HG02884 (cell line): ENCODE results near the gene RGSL1.
"Not testable (repeated sequence)": the region's sequence is repeated elsewhere in the genome, so short reads cannot be mapped to it uniquely, and the experiment has no call there.

Experiments
- ATAC-seq: cut with Tn5 transposase; IDR thresholded peaks from one replicate; pipeline ENCODE4 v1.9.1; 2021; ENCODE audit warnings: mild to moderate bottlenecking, moderate library complexity; ENCODE audit not compliant: unreplicated experiment

The RGSL1 gene

DNA sequence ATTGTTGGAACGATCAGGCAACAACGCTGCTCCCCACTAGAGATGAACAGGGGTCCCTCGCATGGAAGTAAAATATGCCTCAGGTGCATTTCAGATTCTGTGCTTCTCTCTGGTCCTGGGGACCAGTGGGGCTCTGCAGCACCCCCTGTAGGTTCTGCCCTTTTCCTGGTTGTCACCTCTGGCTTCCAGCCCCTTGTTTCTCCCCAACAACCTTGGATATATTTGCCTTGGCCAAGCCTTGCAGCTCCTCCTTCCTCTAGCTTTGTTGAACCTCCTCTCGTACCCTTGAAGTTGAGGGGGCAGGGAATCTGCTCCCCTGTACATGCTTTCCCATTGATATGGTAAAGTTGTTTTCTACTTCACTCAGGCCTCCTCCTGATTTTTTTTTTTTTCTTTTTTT lies 5.4 kb upstream of the RGSL1 start:
- ATAC-seq: no peak

DNA sequence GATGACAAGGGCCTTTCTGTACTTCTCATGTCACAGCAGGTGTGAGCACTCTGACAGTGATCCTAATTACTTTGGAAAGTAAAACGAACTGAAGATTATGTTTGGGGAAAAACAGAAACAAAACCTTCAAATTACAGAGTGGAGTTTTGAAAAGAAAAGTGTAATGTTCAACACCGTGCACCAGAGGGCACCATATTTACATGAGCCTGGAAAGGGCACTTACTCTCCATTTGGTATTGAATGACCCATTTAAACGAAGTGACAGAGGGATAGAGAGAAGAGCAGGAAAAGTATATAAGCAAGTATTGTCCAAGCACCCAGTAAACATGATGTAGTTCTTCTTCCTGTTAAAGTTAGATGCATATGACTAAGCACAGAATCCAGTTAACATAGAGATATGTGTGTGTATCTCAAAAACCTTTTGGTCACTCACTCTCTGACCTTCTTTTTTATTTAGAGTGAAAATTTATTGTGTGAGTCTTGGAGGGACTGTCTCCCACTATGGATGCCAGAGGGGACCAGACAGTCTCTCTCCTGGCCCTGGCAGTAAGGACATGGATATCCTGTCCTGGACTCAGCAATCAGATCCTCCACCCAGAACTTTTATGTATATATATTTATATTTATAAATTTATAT lies 3.8 kb upstream of the RGSL1 start:
- no peak for ATAC-seq

DNA sequence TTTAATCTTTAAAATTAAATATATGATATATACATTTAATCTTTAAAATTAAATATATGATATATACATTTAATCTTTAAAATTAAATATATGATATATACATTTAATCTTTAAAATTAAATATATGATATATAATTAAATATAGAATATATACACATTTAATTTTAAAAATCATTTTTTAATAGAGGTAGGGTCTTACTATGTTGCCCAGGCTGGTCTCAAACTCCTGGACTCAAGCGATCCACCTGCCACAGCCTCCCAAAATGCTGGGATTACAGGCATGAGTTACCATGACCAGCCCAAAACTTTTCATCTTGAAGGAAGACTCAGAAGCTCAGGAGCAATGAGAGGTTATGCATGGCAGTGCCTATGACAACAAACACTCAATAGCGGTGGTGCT lies 2.8 kb upstream of the RGSL1 start:
- not testable (repeated sequence) for ATAC-seq

DNA sequence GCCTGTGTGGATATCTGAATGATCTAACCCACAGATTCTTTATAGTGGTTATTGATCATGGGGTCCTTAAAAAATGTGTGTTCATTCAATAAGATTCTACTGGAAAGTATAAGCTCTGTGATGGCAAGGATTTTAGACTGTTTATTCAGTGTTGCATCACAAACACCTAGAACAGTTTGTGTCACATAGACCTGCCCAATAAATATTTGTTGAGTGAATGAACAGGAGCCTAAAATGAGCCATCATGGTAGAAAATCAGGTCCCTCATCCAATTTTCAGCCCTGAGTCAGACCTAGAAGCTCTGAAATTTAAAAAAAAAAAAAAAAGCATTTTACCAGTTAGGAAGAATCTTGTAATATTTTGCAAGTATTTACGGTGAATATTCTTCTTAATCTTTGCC lies 2.3 kb upstream of the RGSL1 start:
- no peak for ATAC-seq

DNA sequence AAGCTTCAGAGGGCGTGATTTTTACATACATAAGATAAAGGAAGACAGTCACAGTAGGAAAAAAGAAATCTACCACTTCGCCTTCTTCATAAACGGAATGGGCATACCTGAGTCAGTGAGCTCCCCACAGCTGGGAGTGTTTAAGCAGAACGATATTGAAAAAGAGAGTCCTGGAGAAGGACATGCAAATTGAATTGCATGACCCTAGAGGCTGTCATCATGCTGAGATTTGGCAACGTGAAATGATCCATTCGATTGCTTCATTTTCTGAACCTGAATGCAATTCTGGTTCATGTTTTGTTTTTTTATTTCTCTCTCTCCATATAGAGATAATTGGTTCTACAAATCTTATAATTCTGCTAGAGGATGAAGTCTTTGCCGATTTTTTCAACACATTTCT lies 3.7 kb downstream of the RGSL1 start:
- ATAC-seq: no peak

DNA sequence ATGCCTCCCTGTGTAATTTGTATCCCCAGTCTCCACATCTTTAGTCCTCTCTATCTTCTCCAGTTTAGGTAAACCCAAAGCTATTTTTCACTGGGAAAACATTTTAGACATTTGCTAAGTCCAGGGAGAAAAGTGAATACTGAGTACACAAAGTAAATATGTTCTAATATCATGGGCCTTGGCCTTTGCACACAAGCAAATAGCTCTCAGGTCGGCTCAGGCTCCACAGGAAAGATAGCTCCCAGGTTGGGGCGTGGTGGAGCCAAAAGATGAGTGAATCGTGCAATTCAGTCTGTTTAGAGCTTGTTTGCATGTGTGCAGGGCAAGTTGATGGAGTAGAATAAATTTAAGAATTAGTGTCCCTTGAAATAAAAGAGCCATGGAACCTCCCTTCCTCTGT lies 7.9 kb downstream of the RGSL1 start:
- ATAC-seq: no peak

DNA sequence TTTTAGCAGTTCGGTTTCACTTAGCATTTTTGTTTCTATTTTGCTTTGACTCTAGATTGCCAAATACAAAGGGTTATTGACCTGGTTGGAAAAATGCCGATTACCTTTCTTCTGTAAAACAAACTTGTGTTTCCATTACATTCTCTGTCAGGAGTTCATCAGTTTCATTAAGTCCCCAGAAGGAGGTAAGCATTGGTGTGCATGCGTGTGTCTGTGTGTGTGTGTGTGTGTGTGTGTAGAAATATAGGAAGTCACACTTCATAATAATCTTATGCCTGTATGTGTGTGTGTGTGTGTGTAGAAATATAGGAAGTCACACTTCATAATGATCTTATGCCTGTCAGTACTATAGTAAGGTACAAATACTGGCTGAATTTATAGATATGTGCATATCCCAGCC lies 10.0 kb downstream of the RGSL1 start:
- ATAC-seq: no peak

DNA sequence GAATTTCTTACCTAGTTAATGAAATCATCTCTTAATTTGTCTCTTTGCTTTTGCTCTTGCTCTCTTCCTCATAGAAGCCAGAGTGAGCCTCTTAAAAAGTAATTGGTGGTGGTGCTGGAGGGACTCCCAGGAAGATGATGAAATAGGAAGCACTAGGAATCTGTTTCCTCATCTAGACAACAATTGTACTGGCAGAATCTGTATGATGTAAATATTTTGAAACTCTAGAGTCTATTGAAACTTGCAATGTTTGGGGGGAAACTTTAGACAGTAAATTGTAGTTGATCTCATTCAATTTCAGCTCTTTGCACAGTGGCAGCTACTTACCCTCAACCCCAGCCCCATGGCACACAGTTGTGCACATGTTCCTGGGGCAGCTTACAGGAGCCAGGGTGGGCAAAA lies 10.6 kb downstream of the RGSL1 start:
- ATAC-seq: no peak

DNA sequence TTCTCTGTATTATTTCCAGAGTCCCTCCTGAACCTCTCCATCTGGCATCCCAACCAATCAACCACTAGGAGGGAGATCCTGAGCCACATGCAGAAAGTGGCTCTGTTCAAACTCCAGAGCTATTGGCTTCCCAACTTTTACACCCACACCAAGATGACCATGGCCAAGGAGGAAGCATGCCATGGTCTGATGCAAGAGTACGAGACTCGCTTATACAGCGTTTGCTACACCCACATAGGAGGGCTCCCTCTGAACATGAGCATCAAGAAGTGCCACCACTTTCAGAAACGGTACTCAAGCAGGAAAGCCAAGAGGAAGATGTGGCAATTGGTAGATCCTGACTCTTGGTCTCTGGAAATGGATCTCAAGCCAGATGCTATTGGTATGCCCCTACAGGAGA lies 23.6 kb downstream of the RGSL1 start:
- no peak for ATAC-seq

DNA sequence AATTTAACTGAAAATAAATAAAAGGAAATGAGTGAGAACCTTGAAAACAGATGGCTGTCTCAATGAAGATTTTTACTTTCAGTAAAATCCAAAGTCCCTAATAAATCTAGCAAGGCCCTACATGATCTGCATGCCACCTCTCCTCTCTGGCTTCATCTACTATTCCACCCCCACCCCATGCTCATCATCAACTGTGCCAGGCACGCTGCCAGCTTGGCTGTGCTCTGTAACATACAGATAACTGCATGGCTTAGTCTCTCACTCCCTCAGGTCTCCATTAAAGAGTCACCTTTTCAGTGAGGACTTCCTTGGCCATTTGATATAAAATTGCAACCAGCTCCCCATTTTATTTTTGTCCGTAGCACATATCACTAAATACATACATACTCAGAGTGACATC lies 26.7 kb downstream of the RGSL1 start:
- ATAC-seq: no peak

DNA sequence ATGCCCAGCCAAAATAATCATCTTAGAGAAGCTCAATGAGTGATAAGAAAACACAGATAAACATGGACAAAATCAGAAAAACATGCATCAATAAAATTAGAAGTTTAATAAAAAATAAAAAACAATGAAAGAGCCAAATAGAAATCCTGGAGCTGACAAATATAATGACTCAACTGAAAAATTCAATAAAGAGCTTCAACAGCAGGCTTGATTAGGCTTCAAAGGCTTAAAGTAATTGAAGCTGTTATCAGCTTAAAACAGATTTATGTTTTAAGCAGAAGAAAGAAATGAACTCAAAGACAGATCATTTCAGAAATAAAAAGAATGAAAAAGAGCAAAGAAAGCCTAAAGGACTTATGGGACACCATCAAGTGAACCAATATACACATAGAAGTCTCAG lies 28.3 kb downstream of the RGSL1 start:
- ATAC-seq: no peak

DNA sequence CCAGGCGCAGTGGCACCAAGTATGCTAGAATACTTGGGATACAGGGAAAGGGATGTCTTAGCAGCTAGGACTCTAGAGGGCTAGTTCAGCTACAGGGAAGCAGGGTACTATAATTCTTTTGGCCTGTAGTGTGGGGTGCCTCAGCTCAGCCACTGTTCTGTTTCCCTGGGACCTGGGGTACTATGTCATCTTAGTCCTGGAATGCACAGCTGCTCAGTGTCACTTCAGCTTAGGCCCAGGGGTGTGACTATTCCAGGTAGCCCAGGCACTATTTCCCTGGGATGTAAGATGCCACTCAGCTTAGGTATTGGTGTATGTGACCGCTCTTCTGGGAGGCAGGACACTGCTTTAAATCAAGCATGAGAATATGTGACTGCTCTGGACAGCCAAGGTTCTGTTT lies 34.1 kb downstream of the RGSL1 start:
- peak; percentile 8 for ATAC-seq

DNA sequence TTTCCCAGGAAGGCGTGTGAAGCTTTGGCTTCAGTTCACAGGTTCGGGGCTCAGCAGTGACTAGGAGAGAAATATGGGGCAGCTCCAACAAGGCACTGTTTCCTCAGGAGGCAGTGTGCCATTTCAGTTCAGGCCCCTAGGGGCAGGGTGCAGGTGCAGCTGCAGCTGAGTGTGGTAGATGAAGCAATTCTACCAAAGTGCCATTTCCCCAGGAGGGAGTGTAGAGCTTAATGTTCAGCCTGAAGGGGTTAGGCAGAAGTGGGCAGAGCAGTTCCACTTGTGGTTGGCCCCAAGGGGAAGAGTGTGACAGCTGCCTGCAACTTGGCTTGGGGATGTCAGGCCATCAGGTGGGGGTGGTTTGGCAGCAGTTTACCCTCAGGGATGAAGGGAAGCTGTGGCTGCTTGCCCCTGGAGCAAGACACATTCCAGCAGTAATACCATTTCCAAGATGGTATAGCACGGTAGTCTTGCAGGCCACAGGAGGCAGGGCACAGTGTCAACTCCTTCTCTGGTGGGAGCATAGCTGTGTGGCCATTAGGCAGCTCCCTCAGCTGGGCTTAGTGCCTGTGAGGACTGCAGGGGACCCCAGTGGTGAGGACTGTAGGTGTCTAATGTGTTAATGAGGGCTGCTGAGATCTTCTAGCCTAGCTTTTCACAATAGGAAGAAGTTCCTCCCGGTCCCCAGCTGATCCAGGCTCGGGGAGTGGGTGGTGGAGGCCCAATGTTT lies 34.7 kb downstream of the RGSL1 start:
- ATAC-seq: peak; percentile 86

DNA sequence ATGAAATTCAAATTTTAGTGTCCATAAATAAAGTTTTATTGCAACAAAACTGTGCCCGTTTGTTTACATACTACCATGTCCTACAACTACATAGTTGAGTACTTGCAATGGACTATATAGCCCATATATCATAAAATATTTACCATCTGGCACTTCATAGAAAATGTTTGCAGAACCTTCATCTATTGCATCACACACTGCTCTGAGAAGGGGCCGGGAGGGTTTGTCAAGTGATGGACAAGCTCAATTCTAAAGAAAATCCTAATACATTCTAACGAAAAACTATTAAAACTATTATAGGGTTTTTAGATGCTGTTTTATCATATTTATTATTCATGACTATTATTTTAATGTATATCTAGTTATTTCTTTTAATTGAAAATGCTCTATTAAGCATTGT lies 35.9 kb downstream of the RGSL1 start:
- no peak for ATAC-seq

DNA sequence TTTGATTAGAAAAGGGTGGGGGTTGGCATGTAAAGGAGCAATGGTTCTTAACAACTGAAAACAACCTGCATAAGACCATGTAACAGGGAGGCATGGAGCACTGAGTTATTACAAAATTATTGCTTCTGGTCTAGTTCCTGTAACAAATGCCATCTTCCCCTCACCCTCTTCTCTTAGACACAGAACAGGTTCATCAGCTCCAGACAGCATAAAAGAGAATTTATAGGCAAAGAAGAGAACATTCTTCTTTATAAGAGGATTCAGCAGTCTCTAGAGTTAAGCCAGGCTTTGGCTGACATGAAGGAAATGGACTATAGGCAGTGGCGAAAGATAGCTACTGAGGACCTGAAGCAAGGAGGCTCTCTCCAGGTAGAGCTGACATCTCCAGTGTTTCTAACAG lies 38.9 kb downstream of the RGSL1 start:
- no peak for ATAC-seq

DNA sequence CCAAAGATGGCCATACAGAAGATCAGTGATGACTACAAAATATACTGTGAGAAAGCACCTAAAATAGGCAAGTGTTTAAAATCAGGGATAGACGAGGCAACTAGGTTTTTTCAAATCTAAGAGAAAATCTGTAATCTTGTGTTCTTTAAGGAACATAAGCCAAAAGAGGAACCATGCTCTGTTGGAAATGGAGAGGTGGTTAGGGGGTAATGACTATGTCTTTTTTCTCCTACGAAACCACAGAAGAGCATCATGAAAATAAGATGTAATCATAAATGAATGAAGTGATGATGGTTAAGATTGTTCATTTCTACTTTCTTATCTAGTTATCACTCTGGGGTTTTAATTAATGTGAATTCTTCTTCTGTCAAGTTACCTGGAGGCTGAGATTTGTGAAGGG lies 43.1 kb downstream of the RGSL1 start:
- no peak for ATAC-seq

DNA sequence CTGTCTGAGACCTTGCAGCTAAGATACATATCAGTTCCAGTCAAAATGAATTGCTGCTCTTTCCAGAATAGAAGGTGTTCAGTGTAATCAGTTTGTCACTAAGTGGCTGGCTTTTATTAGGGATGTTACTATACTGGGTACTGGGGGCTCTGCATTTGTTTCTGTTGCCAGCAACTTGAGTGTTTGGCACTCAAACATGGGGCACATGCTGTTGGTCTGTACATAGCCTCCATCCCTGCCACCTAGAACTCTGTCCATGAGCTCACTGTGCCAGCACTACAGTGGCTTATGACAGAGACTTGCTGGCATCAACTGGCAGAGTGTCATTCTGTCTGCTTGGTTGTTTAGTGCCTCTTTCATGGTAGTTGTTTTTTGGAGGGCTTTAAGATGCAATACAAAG lies 45.1 kb downstream of the RGSL1 start:
- ATAC-seq: no peak

DNA sequence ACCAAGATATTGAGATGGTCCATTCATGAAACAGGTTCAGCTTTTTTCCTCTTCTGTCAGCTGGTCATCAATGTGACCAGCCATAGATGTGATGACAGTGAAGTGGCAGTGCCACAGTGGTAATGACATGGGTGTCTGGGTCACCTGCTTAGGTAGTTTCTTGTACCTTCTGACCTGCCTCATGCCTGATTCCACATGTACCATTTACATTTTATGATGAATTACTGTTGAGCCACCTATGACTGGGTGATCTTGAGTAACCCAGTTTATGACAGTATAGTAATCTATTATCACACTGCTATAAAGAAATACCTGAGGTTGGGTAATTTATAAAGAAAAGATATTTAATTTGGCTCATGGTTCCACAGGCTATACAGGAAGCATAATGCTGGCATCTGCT lies 45.7 kb downstream of the RGSL1 start:
- no peak for ATAC-seq

DNA sequence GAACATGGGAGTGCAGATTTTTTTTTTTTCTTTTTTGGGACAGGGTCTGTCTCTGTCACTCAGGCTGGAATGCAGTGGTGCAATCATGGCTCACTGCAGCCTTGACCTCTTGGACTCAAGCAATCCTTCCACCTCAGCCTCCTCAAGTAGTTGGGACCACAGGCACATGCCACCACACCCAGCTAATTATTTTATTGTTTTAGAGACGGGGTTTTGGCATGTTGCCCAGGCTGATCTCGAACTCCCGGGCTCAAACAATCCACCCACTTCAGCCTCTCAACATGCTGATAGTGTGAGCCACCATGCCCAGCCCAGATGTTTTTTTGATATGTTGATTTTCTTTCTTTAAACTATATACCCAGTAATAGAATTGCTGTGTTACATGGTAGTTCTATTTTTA lies 57.7 kb downstream of the RGSL1 start:
- ATAC-seq: no peak

DNA sequence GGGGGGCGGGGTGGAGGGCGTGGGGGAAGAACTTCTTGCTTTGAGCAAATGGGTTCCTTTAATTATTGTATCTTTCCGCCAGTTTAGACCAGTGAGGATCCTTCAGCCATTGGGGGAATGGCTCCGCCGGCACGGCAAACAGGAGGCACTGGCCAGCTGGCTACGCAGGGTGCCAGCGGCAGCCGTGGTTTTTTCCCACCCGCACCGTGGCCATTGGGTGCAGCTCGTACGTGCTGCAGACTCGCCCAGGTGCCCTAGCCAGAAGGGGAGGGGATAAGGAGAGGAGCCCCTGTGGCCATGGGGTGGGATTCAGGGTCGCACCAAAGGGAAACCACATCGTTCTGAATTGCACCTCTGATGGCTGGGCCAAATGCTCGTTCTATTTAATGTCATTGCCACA lies 65.6 kb downstream of the RGSL1 start:
- ATAC-seq: no peak

DNA sequence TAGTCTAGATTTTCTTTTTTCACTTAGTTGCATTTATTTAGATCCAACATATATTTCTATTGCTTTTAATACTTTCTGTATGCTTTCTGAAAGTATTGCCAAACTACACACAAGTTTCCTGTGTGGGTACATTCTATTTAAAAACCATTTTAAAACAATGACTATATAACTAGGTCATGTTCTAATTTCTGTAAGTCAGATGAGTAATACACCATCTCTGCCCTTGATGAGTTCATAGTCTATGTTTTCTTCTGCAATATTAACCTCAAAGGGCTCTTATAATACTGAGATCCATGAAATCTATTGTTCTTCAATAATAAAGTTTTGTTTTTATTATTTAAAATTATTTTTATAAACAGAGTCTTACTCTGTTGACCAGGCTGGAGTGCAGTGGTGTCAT lies 70.8 kb downstream of the RGSL1 start:
- no peak for ATAC-seq

DNA sequence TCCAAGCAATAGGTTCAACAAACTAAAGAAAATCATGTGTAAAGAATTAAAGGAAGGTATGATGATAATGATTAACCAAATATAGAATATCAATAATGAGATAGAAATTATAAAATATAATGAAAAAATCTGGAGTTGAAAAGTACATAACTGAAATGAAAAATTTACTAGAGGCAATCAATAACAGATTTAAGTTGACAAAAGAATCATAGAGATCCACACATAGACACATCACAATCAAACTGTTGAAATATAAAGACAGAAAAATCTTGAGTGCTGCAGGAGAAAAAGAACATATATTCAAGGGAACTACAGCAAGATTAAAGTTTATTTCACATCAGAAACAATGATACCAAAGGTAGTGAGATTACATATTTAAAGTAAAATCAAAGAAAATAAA lies 75.4 kb downstream of the RGSL1 start:
- ATAC-seq: no peak

DNA sequence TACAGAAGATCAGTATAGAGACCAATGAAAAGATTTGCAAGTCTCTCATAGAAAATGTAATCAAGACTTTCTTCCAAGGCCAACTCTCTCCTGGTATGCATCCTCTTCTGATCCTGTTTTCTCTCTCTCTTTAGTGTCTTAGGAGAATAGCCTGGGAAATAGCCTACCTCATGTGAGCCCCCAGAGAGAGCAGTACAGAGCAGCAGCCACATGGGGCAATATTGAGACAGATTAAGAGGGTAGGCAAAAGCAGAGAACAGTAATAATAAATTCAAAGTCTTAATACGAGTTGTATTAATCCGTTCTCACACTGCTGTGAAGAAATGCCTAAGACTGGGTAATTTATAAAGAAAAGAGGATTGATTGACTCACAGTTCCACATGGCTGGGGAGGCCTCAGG lies 77.7 kb downstream of the RGSL1 start:
- no peak for ATAC-seq
